ENCODE measurements around the gene ABCC1.
"Not testable (repeated sequence)": the region's sequence is repeated elsewhere in the genome, so short reads cannot be mapped to it uniquely, and the experiment has no call there.

The ABCC1 gene

GRCh38 chr16:16148755-16149154, 199.3 kb downstream of the ABCC1 start:
- TF ChIP-seq CTCF (IDR thresholded peaks at IDR 0.05; ENCODE audit: insufficient read depth, low read length, missing control alignments), result no peak
- no peak for DNase-seq (ENCODE audit: low read depth, low spot score)
- POLR2A ChIA-PET, result interaction anchor here (0.6 kb wide), 1 partner anchor 13 kb away, joined by 3 read pairs; no protein-coding TSS in a partner anchor
- CTCF ChIA-PET, result interaction anchor here (1.0 kb wide), 1 partner anchor 9 kb away, joined by 3 read pairs; no protein-coding TSS in a partner anchor
- no peak overlapping the region for H3K4me3 ChIP-seq (ENCODE audit: low read depth, low read length)

- H3K4me3 ChIP-seq (ENCODE audit: low read depth, low read length), result no peak overlapping the region
- ChIA-PET CTCF (no interaction called here), POLR2A (no interaction called here)
- TF ChIP-seq CTCF (IDR thresholded peaks at IDR 0.05; ENCODE audit: insufficient read depth, low read length, missing control alignments), result no peak
- DNase-seq (ENCODE audit: low read depth, low spot score), result no peak
Measured at GRCh38 chr16:16149710-16150116, 200.3 kb downstream of the ABCC1 start.

- ChIA-PET CTCF (no interaction called here), POLR2A (no interaction called here)
- no peak for TF ChIP-seq CTCF (IDR thresholded peaks at IDR 0.05; ENCODE audit: insufficient read depth, low read length, missing control alignments)
- no peak for DNase-seq (ENCODE audit: low read depth, low spot score)
- H3K4me3 ChIP-seq (ENCODE audit: low read depth, low read length), result no peak overlapping the region
Measured at GRCh38 chr16:16150117-16150877, 200.9 kb downstream of the ABCC1 start.

- no peak for TF ChIP-seq CTCF (IDR thresholded peaks at IDR 0.05; ENCODE audit: insufficient read depth, low read length, missing control alignments)
- POLR2A ChIA-PET, result no interaction called here
- no peak overlapping the region for H3K4me3 ChIP-seq (ENCODE audit: low read depth, low read length)
- no peak for DNase-seq (ENCODE audit: low read depth, low spot score)
- CTCF ChIA-PET, result no interaction called here
Measured at GRCh38 chr16:16150878-16151152, 201.4 kb downstream of the ABCC1 start.

- no peak overlapping the region for H3K4me3 ChIP-seq (ENCODE audit: low read depth, low read length)
- POLR2A ChIA-PET, result no interaction called here
- CTCF ChIA-PET, result no interaction called here
- no peak for DNase-seq (ENCODE audit: low read depth, low spot score)
- no peak for TF ChIP-seq CTCF (IDR thresholded peaks at IDR 0.05; ENCODE audit: insufficient read depth, low read length, missing control alignments)
Measured at GRCh38 chr16:16151315-16151714, 201.9 kb downstream of the ABCC1 start.

GRCh38 chr16:16153000-16153399, 203.6 kb downstream of the ABCC1 start:
- DNase-seq (ENCODE audit: low read depth, low spot score); H3K4me3 ChIP-seq (ENCODE audit: low read depth, low read length); POLR2A ChIA-PET; CTCF ChIA-PET: not testable (repeated sequence)

GRCh38 chr16:16154281-16154951, 205.0 kb downstream of the ABCC1 start:
- no peak overlapping the region for H3K4me3 ChIP-seq (ENCODE audit: low read depth, low read length)
- ChIA-PET CTCF (no interaction called here), POLR2A (no interaction called here)
- no peak for TF ChIP-seq CTCF (IDR thresholded peaks at IDR 0.05; ENCODE audit: insufficient read depth, low read length, missing control alignments)
- DNase-seq (ENCODE audit: low read depth, low spot score), result no peak
